ENCODE data around the gene PPARA. TPM values are rescaled to one million over a fixed set of nuclear protein-coding genes. Genes with fewer than 3 reads are reported as not detected.

Gene PPARA
- total and polyA plus RNA-seq, 11 donors = 21.1 to 96.4 (median 80.4) TPM

GRCh38 chr22:46123694-46124382, 26.5 kb upstream of the PPARA start:
- no peak for DNase-seq
- H3K36me3 ChIP-seq = no peaks in the 10 kb centered on the region
- intact Hi-C loops (cut with DNase I) = loop anchor here in 8 of 10 donors (1.0 to 10.0 kb wide), 7 partner anchors 173 to 421 kb away; partner anchors contain the start of genes GTSE1 (in 3 of the 8) and CELSR1 (in 1 of the 8)
- no peak for ATAC-seq
- no peak for TF ChIP-seq POLR2A (IDR thresholded peaks at IDR 0.05)
- no peak for TF ChIP-seq CTCF (IDR thresholded peaks at IDR 0.05)
- H3K27me3 ChIP-seq = no peaks in the 10 kb centered on the region
- no peak overlapping the region for H3K27ac ChIP-seq
- H3K4me1 ChIP-seq = peaks cover 0 to 19% (median 6%) of the 10 kb centered on the region in 12 donors
- H3K9me3 ChIP-seq = no peaks in the 10 kb centered on the region
- no peak overlapping the region for H3K4me3 ChIP-seq
- WGBS, 4 donors = 88 to 93% (median 92%) methylated on average over 10 to 15 of the region's 15 CpGs

GRCh38 chr22:46124383-46125144, 25.8 kb upstream of the PPARA start:
- Histone ChIP-seq H3K4me1 (peaks cover 0 to 21% (median 10%) of the 10 kb centered on the region in 12 donors), H3K9me3 (no peaks in the 10 kb centered on the region), H3K4me3 (no peak overlapping the region), H3K36me3 (no peaks in the 10 kb centered on the region), H3K27me3 (no peaks in the 10 kb centered on the region), H3K27ac (no peak overlapping the region)
- DNase-seq = no peak
- 94 to 98% (median 95%) methylated on average over 12 of the region's 12 CpGs for WGBS, 4 donors
- no peak for ATAC-seq
- TF ChIP-seq CTCF (IDR thresholded peaks at IDR 0.05) = no peak
- intact Hi-C loops (cut with DNase I) = loop anchor here in 7 of 10 donors (5.0 to 10.0 kb wide), 4 partner anchors 173 to 420 kb away; partner anchors contain the start of genes GTSE1 (in 3 of the 7) and CELSR1 (in 1 of the 7)

- Histone ChIP-seq H3K9me3 (no peaks in the 10 kb centered on the region), H3K36me3 (no peaks in the 10 kb centered on the region), H3K4me3 (no peak overlapping the region), H3K27ac (no peak overlapping the region), H3K27me3 (no peaks in the 10 kb centered on the region), H3K4me1 (peaks cover 0 to 27% (median 13%) of the 10 kb centered on the region in 12 donors)
- TF ChIP-seq POLR2A (IDR thresholded peaks at IDR 0.05) (no peak), CTCF (IDR thresholded peaks at IDR 0.05) (no peak)
- intact Hi-C loops (cut with DNase I) = loop anchor here in 2 of 10 donors (10.0 kb wide), 1 partner anchor 419 kb away; no protein-coding TSS in a partner anchor
- 88 to 100% (median 93%) methylated on average over 3 to 7 of the region's 7 CpGs for WGBS, 4 donors
- DNase-seq (no peak), ATAC-seq (no peak)
Measured at GRCh38 chr22:46125311-46125710, 25.0 kb upstream of the PPARA start.
